Loucy (cell line): ENCODE measurements around the gene TMEM167A.

ENCODE experiments used
- CTCF ChIP-seq: fragments of 200-600 bp; sonication (generic); conservative IDR thresholded peaks from 2 replicates; pipeline ENCODE4 v1.5.1; 2014; ENCODE audit warnings: mild to moderate bottlenecking, antibody characterized with exemption, low read length
- EZH2phosphoT487 ChIP-seq: fragments of 200-600 bp; IDR thresholded peaks from 2 replicates; pipeline ENCODE4 v1.6.1; 2018; ENCODE audit warnings: antibody characterized with exemption, mild to moderate bottlenecking, moderate library complexity, borderline replicate concordance

GRCh38 chr5:83125560-83125959 is 48.4 kb upstream of the TMEM167A start:
- TF ChIP-seq CTCF = no peak
- no peak for TF ChIP-seq EZH2phosphoT487
